Astrocyte of the cerebellum (primary cell): ENCODE data around the gene RALGPS1.

Experiments
- DNase-seq: peaks from one replicate; pipeline ENCODE4 v3.0.0-alpha.2; 2011; ENCODE audit warnings: low read depth
- H3K4me3 ChIP-seq: 2 replicates; pipeline ENCODE4 v1.5.1; 2011; ENCODE audit warnings: mild to moderate bottlenecking, low read depth, low read length, moderate library complexity
- in situ Hi-C: cut with HindIII; loops from 2 replicates; pipeline ENCODE4 v1.10.0; 2017; ENCODE audit warnings: low sequenced_read_pairs
- TF ChIP-seq, protein P1 (sequence below): IDR thresholded peaks from 2 replicates; pipeline ENCODE4 v1.5.1; 2012; ENCODE audit warnings: low read length, low read depth, moderate library complexity, mild to moderate bottlenecking; ENCODE audit errors: missing control alignments

RALGPS1 gene

DNA sequence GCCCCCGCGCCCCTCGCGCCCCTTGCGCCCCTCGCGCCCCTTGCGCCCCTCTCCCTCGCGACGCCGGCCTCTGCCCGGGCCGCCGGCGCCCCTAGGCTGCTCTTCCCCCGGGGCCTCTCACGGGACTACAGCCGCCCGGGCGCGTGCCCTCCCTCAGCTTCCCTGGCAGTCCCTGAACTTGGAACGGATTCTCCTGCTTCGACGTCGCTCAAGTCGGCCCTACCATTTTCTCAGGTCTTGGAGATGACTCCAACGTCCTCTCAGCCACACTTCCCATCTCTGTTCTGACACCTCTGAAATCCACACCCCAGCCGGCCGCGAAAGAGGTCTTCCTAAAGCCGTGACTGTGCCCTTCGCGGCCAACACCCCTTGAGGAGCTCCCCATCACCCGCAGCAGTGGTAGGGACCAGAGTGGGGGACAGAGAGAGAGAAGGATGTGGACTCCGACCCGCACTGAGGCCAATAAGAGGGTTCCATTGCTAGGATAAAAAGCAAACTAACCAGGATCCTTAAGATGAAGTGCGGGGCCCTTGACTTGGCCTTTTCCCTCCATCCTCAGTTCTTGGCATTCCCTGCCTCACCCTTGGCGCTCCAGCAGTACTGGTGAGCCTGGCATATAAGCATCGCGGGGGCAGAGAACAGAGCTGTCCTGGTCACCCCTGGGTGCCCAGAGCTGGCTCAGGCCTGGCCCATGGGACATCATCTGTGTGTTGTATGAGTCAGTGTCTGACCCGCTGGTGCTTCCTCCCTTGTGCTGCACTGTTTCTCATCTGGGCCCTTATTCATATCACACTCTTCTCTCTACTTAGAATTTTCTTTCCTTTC is 311.4 kb downstream of the RALGPS1 start:
- in situ Hi-C loops, result no loop called here
- DNase-seq, result no peak
- peak overlapping the region; percentile 57 for H3K4me3 ChIP-seq
- TF ChIP-seq, protein P1, sequence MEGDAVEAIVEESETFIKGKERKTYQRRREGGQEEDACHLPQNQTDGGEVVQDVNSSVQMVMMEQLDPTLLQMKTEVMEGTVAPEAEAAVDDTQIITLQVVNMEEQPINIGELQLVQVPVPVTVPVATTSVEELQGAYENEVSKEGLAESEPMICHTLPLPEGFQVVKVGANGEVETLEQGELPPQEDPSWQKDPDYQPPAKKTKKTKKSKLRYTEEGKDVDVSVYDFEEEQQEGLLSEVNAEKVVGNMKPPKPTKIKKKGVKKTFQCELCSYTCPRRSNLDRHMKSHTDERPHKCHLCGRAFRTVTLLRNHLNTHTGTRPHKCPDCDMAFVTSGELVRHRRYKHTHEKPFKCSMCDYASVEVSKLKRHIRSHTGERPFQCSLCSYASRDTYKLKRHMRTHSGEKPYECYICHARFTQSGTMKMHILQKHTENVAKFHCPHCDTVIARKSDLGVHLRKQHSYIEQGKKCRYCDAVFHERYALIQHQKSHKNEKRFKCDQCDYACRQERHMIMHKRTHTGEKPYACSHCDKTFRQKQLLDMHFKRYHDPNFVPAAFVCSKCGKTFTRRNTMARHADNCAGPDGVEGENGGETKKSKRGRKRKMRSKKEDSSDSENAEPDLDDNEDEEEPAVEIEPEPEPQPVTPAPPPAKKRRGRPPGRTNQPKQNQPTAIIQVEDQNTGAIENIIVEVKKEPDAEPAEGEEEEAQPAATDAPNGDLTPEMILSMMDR, result no peak

DNA sequence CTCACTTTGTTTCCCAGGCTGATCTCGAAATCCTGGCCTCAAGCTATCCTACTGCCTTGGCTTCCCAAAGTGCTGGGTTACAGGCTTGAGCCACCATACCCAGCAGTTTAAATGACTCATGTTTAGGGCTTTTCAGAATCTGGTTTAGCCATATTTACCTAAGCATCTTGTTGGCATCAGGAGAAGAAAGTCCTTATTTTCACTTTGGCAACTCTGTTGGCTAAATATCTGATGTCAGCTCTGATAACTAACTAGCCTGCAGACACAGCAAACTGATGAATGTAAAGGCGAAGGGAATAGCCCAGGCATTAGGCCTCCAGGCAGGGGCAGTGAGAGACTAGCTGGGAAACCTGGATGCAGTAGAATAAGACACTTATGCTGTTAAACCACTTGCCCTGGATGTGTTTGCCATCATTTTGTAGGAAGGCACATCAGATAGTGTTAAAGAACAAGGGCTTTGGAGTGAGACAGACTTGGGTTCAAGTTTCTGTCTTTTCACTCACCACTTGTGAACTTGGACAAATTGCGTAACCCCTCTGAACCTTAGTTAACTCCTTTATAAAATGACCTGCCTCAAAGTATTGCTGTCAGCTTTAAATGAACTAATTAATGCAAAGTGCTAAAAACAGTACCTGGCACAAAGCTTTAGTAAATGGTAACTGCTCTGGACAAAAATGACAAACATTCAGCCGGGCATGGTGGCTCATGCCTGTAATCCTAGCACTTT is 315.3 kb downstream of the RALGPS1 start:
- TF ChIP-seq, protein P1, result no peak
- DNase-seq, result no peak
- no peak overlapping the region for H3K4me3 ChIP-seq
- in situ Hi-C loops, result loop anchor here (5.0 kb wide), 1 partner anchor 77 kb away; no protein-coding TSS in a partner anchor

DNA sequence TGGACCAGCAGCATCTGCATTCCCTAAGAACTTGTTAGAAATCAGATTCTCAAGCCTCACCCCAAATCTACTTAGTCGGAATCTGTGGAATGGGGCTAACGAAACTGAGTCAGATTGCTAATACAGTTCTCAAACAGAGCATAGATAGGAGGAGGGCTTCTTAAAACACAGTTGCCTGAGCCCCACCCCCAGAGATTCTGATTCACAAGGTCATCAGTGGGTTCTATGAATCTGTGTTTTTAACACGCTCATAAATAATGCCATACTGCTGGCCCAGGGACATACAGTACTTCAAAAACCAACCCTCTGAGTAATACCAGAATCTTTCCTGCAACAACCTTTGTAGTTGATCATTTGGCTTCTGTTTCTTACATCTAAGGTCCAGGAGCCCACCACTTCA is 317.1 kb downstream of the RALGPS1 start:
- no peak for DNase-seq
- in situ Hi-C loops, result loop anchor here (5.0 kb wide), 1 partner anchor 76 kb away; no protein-coding TSS in a partner anchor
- H3K4me3 ChIP-seq, result no peak overlapping the region
- TF ChIP-seq, protein P1, result no peak

DNA sequence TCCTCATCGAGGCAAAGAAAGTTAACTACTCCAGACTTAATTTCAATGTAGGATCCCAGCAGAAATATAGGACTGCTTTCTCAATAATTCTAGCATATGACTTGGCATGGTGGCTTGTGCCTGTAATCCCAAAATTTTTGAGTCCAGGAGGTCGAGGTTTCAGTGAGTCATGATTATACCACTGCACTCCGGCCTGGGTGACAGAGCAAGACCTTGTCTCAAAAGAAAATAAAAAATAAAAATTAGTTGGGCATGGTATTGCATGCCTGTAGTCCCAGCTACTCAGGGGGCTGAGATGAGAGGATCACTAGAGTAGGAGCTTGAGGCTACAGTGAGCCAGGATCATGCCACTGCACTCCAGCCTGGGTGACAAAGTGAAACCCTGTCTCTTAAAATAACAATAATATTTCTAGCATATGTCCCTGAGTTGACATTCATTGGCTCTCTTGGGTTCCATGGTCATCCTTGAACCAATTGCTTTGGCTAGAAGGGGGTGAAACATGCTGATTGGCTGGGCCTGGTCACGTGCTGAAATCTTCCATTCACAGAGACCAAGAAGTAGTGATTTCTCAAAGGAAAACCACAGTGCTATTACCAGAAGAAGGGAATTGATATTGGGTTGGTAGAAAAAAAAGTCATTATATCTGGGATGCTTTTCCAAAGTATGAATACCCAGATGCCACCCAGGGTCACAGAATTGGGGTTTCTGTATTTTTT is 318.4 kb downstream of the RALGPS1 start:
- TF ChIP-seq, protein P1, result no peak
- no peak overlapping the region for H3K4me3 ChIP-seq
- in situ Hi-C loops, result loop anchor here (5.0 kb wide), 1 partner anchor 74 kb away; no protein-coding TSS in a partner anchor
- no peak for DNase-seq

DNA sequence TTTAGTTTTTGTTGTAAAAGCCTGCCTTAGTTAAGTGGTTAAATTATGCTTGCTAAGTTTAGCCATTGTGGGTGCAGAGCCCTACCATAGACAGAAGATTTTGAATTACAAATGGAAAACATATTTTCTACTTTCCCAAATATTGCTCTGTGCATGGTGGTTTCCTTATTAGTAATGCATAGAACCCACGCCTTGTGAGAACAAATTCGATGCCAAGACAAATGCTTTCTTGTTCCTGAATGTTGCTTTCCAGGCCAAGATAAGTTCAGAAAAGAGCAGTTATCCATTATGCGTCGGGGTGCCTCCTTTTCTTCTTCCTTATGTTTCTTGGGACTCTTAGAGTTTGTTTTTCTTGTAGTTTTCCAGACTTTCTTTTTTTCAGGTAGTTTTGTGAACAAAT is 319.0 kb downstream of the RALGPS1 start:
- H3K4me3 ChIP-seq, result no peak overlapping the region
- in situ Hi-C loops, result loop anchor here (5.0 kb wide), 1 partner anchor 74 kb away; no protein-coding TSS in a partner anchor
- DNase-seq, result no peak
- TF ChIP-seq, protein P1, result no peak

DNA sequence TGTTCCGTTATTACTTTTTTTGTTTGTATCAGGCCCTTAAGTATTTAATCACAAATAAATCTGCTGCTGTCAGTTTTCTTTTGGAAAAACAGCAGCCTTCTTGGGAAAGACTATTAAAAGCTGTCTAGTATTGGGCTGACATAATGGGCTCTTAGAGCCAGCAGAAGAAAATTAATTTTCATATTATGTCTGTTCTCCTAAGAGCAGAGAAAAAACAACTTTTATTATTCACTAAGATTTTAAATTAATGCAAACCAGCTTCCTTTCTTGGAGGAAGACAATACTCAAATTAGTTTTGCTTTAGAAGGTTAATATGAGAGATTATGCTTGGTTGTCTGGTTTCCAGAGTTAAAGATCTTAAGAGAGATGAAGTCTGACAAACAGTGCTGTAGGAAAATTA is 319.4 kb downstream of the RALGPS1 start:
- no peak overlapping the region for H3K4me3 ChIP-seq
- TF ChIP-seq, protein P1, result no peak
- in situ Hi-C loops, result loop anchor here (5.0 kb wide), 1 partner anchor 73 kb away; no protein-coding TSS in a partner anchor
- DNase-seq, result no peak
